ENCODE data around the gene NEU4. TPM values are rescaled to one million over a fixed set of nuclear protein-coding genes. Genes with fewer than 3 reads are reported as not detected.
A peak's percentile ranks its signal among the peaks of the same experiment; 100 is the strongest.

Gene NEU4
- total and polyA plus RNA-seq, 2 of the 4 experiments (the other 2 are of a cell fraction): not detected

GRCh38 chr2:241859017-241859435, 50.0 kb downstream of the NEU4 start:
- intact Hi-C loops (cut with micrococcal nuclease) (no loop called here), in situ Hi-C loops (cut with MboI; ENCODE audit: low sequenced_read_pairs) (no loop called here), dilution Hi-C loops (cut with HindIII; ENCODE audit: low sequenced_read_pairs, unreplicated experiment) (no loop called here)
- Histone ChIP-seq H3K23ac (ENCODE audit: low read depth, low read length) (no peak overlapping the region), H3K4me2 (ENCODE audit: low read depth, low read length) (no peak overlapping the region), H2BK5ac (ENCODE audit: low read depth, low read length, poor library complexity, severe bottlenecking) (no peak overlapping the region), H2BK120ac (ENCODE audit: low read depth, low read length) (no peak overlapping the region), H3K27ac (ENCODE audit: insufficient read depth, low read length) (no peak overlapping the region), H2AK5ac (ENCODE audit: low read depth, low read length) (no peak overlapping the region; the same call in 1 of the 2 replicates), H4K20me1 (ENCODE audit: insufficient read depth, low read length) (no peaks in the 10 kb centered on the region), H2BK20ac (ENCODE audit: low read depth, low read length) (no peak overlapping the region), H3K79me1 (ENCODE audit: low read depth in 1 of 2, low read length in 2 of 2) (no peaks in the 10 kb centered on the region), H3K4ac (ENCODE audit: low read depth, low read length) (no peak overlapping the region), H3K18ac (ENCODE audit: low read depth, low read length) (no peak overlapping the region), H2AFZ (replicated peaks; ENCODE audit: low read length, poor library complexity) (peak overlapping the region; percentile 87), H3K56ac (ENCODE audit: extremely low read depth, insufficient read depth, low read length) (no peak overlapping the region), H3K36me3 (ENCODE audit: control insufficient read depth, insufficient read depth, low read length) (no peaks in the 10 kb centered on the region), H3K27me3 (ENCODE audit: control insufficient read depth, insufficient read depth, low read length) (peaks cover 4% of the 10 kb centered on the region; the same call in 1 of the 2 replicates), H3K9me1 (ENCODE audit: insufficient read depth, low read length) (no peaks in the 10 kb centered on the region), H3K9ac (ENCODE audit: low read depth, low read length) (no peak overlapping the region), H3K9me3 (ENCODE audit: control insufficient read depth, insufficient read depth, low read length) (no peaks in the 10 kb centered on the region), H4K5ac (ENCODE audit: low read depth, low read length) (no peak overlapping the region), H3K4me3 (ENCODE audit: insufficient read depth, low read depth, low read length) (no peak overlapping the region), H3K4me1 (ENCODE audit: control insufficient read depth, insufficient read depth, low read length) (no peaks in the 10 kb centered on the region; the same call in 1 of the 2 replicates), H3K14ac (replicated peaks; ENCODE audit: low read depth, low read length) (no peak overlapping the region), H4K91ac (ENCODE audit: insufficient read depth, low read depth, low read length) (no peak overlapping the region), H2AK9ac (replicated peaks; ENCODE audit: low read depth, low read length, poor library complexity) (no peak overlapping the region), H4K8ac (ENCODE audit: low read depth in 2 of 2, low read length in 2 of 2) (no peak overlapping the region), H2BK15ac (ENCODE audit: low read depth, low read length) (no peak overlapping the region)
- no peak for DNase-seq
- POLR2A ChIA-PET (ENCODE audit: unreplicated experiment): no interaction called here
- BruUV-seq (replicated peaks): no TSS peak
- no peak for ATAC-seq (ENCODE audit: low read depth)
- CTCF ChIA-PET: interaction anchor here (1.5 kb wide), 1 partner anchor 9 kb away, joined by 4 read pairs; no protein-coding TSS in a partner anchor
- WGBS, 2 experiments (ENCODE audit: extremely low coverage in 2 of 2, insufficient read length in 1 of 2): 83% methylated on average over 2 of the region's 9 CpGs; no CpG with 5 or more reads in 1 of the 2 experiments
- no peak for TF ChIP-seq ELK1 (IDR thresholded peaks at IDR 0.05; ENCODE audit: borderline replicate concordance, low read depth, low read length)
- no peak for TF ChIP-seq MAZ (IDR thresholded peaks at IDR 0.05; ENCODE audit: borderline replicate concordance, low read depth, low read length)
- no peak for TF ChIP-seq USF2 (IDR thresholded peaks at IDR 0.05; ENCODE audit: low read depth, low read length)
- TF ChIP-seq BHLHE40 (IDR thresholded peaks at IDR 0.05; ENCODE audit: low read depth, low read length): no peak
- no peak for TF ChIP-seq RCOR1 (IDR thresholded peaks at IDR 0.05; ENCODE audit: insufficient replicate concordance, low read length)
- no peak for TF ChIP-seq MXI1 (IDR thresholded peaks at IDR 0.05; ENCODE audit: borderline replicate concordance, low read depth, low read length)
- TF ChIP-seq CEBPB (IDR thresholded peaks at IDR 0.05; ENCODE audit: low read depth, low read length): no peak
- no peak for TF ChIP-seq POLR2A (IDR thresholded peaks at IDR 0.05; ENCODE audit: low read depth, low read length)
- no peak for TF ChIP-seq NFE2L2 (IDR thresholded peaks at IDR 0.05; ENCODE audit: low read depth, low read length)
- no peak for TF ChIP-seq RAD21 (IDR thresholded peaks at IDR 0.05; ENCODE audit: low read length)
- TF ChIP-seq FOS (IDR thresholded peaks at IDR 0.05; ENCODE audit: low read depth, low read length): no peak
